B cell (primary cell): ENCODE results near the gene TSFM. TPM values are rescaled to one million over a fixed set of nuclear protein-coding genes. Genes with fewer than 3 reads are reported as not detected.

Experiments used
- ATAC-seq: fragments of 200-7000 bp; cut with Tn5 transposase; one replicate; pipeline ENCODE4 v1.10.0; 2021; ENCODE audit warnings: low read depth, mild to moderate bottlenecking, moderate number of reproducible peaks, moderate library complexity
- CTCF ChIA-PET: fragments of 350-600 bp; sonication (Branson Sonifier 250); formaldehyde crosslinking; loops from one replicate; lab custom pipeline; 2021; ENCODE audit warnings: antibody characterized with exemption, inconsistent platforms; lab: Charles Lee
- POLR2A ChIA-PET: fragments of 350-600 bp; sonication (Branson Sonifier 250); formaldehyde crosslinking; loops from one replicate; lab custom pipeline; 2021; ENCODE audit warnings: antibody characterized with exemption; lab: Charles Lee
- DNase-seq: peaks from one replicate; pipeline ENCODE4 v3.0.0; 2013
- H2AFZ ChIP-seq: 2 replicates; pipeline ENCODE4 v1.6.1; 2012; ENCODE audit warnings: mild to moderate bottlenecking, low read depth, low read length; ENCODE audit not compliant: insufficient read depth, poor library complexity, severe bottlenecking
- H3K27ac ChIP-seq, 2 donors: 1 replicate in 1 of 2; 2 replicates in 1 of 2; pipeline ENCODE4 v1.5.1; 2012 to 2013; ENCODE audit warnings: low read length in 2 of 2, mild to moderate bottlenecking in 2 of 2, moderate library complexity in 1 of 2
- H3K27me3 ChIP-seq, 4 experiments: fragments of 200-600 bp in 1 of 4; sonication (generic) in 1 of 4; replicated peaks in 1 of 4; 1 replicate in 2 of 4; 2 replicates in 2 of 4; pipeline versions ENCODE4 v1.6.1 to v1.7.0; 2013 to 2016; ENCODE audit warnings: low read length in 3 of 4, mild to moderate bottlenecking in 2 of 4, mixed read lengths in 1 of 4, moderate library complexity in 1 of 4; ENCODE audit not compliant: insufficient read depth in 4 of 4, control insufficient read depth in 3 of 4; ENCODE audit errors: control extremely low read depth in 1 of 4
- H3K36me3 ChIP-seq, 2 experiments: replicated peaks in 1 of 2; 1 replicate in 1 of 2; 2 replicates in 1 of 2; pipeline versions ENCODE4 v1.6.1 to v1.7.1; 2013; ENCODE audit warnings: low read length in 1 of 2; ENCODE audit not compliant: insufficient read depth in 2 of 2, control insufficient read depth in 1 of 2; ENCODE audit errors: control extremely low read depth in 1 of 2, extremely low read depth in 1 of 2
- H3K4me1 ChIP-seq, 2 donors: fragments of 200-600 bp in 1 of 2; sonication (generic) in 1 of 2; 1 replicate in 1 of 2; 2 replicates in 1 of 2; pipeline versions ENCODE4 v1.5.1 to v1.6.1; 2013 to 2017; ENCODE audit warnings: low read length in 2 of 2; ENCODE audit not compliant: control insufficient read depth in 2 of 2, insufficient read depth in 2 of 2
- H3K4me2 ChIP-seq: replicated peaks from 2 replicates; pipeline ENCODE3; 2012; ENCODE audit warnings: mild to moderate bottlenecking, low read depth, low read length; ENCODE audit not compliant: poor library complexity, severe bottlenecking
- H3K4me3 ChIP-seq, 5 experiments: fragments of 200-600 bp in 1 of 5; sonication (generic) in 1 of 5; 1 replicate in 3 of 5; 2 replicates in 2 of 5; pipeline versions ENCODE4 v1.5.1 to v1.7.0; 2011 to 2016; ENCODE audit warnings: low read length in 4 of 5, mild to moderate bottlenecking in 4 of 5, low read depth in 2 of 5, control low read depth in 1 of 5, moderate library complexity in 1 of 5; ENCODE audit not compliant: insufficient read depth in 1 of 5; ENCODE audit errors: control extremely low read depth in 1 of 5, extremely low read depth in 1 of 5
- H3K79me2 ChIP-seq: fragments of 200-600 bp; sonication (generic); one replicate; pipeline ENCODE4 v1.6.0; 2016; ENCODE audit warnings: low read length; ENCODE audit not compliant: control insufficient read depth, insufficient read depth
- H3K9ac ChIP-seq: fragments of 200-600 bp; sonication (generic); 2 replicates; pipeline ENCODE4 v1.6.1; 2017; ENCODE audit warnings: mild to moderate bottlenecking, low read length, moderate library complexity
- H3K9me3 ChIP-seq, 3 donors: one replicate each; pipeline versions ENCODE4 v1.6.1 to v1.7.1; 2013; ENCODE audit warnings: low read length in 2 of 3; ENCODE audit not compliant: control insufficient read depth in 2 of 3, insufficient read depth in 1 of 3; ENCODE audit errors: control extremely low read depth in 1 of 3
- H4K20me1 ChIP-seq: 2 replicates; pipeline ENCODE4 v1.6.0; 2012; ENCODE audit warnings: mild to moderate bottlenecking, low read length; ENCODE audit not compliant: insufficient read depth, control insufficient read depth, poor library complexity, severe bottlenecking
- H3K27ac Mint-ChIP-seq: one replicate; pipeline ENCODE4 v1.8.0; 2021; ENCODE audit warnings: mixed read lengths
- H3K27me3 Mint-ChIP-seq: one replicate; pipeline ENCODE4 v1.8.0; 2021; ENCODE audit warnings: mixed read lengths
- H3K4me1 Mint-ChIP-seq: one replicate; pipeline ENCODE4 v1.8.0; 2021; ENCODE audit warnings: mixed read lengths
- H3K4me3 Mint-ChIP-seq: one replicate; pipeline ENCODE4 v1.8.0; 2021; ENCODE audit warnings: mixed read lengths
- H3K9me3 Mint-ChIP-seq: one replicate; pipeline ENCODE4 v1.8.0; 2022; ENCODE audit warnings: mixed read lengths; ENCODE audit not compliant: insufficient read depth
- CTCF ChIP-seq: fragments of 200-600 bp; IDR thresholded peaks from one replicate; pipeline ENCODE4 v1.8.0; 2022; ENCODE audit warnings: antibody characterized with exemption, mild to moderate bottlenecking
- EZH2 ChIP-seq: IDR thresholded peaks from 2 replicates; pipeline ENCODE4 v1.6.1; 2012; ENCODE audit warnings: borderline replicate concordance, low read depth, mild to moderate bottlenecking, moderate library complexity, low read length; ENCODE audit not compliant: insufficient read depth, poor library complexity, severe bottlenecking
- WGBS: methylation state at CpG from one replicate; pipeline ENCODE4 v1.1.5; 2013; ENCODE audit warnings: missing lambda C conversion rate; ENCODE audit not compliant: insufficient coverage; 5-methylcytosine and 5-hydroxymethylcytosine counted together
- intact Hi-C: fragments of 100-400 bp; cut with micrococcal nuclease; formaldehyde crosslinking; loops from one replicate; pipeline ENCODE4 v1.10.0; 2022
- polyA plus RNA-seq: library from polyadenylated mRNA; depleted of rRNA; stranded (reverse); fragments of >200 nt; gene quantifications from 2 replicates; pipeline ENCODE4 v1.2.3, GENCODE V29; 2012
- total RNA-seq, 2 donors: library from RNA; stranded (reverse); fragments of 120-200 nt in 1 of 2; gene quantifications; 1 replicate in 1 of 2; 2 replicates in 1 of 2; pipeline versions ENCODE4 v1.2.3 to v1.2.4, GENCODE V29; 2013 to 2022

TSFM gene
- total and polyA plus RNA-seq, 2 donors (not counting 1 experiment from before 2014, with no cell fraction given) = 5.6 to 20.9 TPM

- no peaks in the 10 kb centered on the region for H3K27me3 ChIP-seq
- H3K9ac ChIP-seq = peak within 1 kb of the TSS; percentile 75
- Mint-ChIP-seq H3K27me3 (no peaks in the 10 kb centered on the region), H3K4me3 (peak within 1 kb of the TSS; percentile 91), H3K9me3 (no peaks in the 10 kb centered on the region), H3K27ac (peak within 1 kb of the TSS; percentile 95), H3K4me1 (peaks cover 55% of the 10 kb centered on the region)
- ChIA-PET POLR2A (no interaction called here), CTCF (interaction anchor here (0.7 to 1.2 kb wide), 4 partner anchors 10 to 995 kb away, joined by 3 to 9 read pairs (median 6); no protein-coding TSS in a partner anchor)
- ATAC-seq (peak; percentile 78), DNase-seq (peak; percentile 100)
- peaks cover 10% of the 10 kb centered on the region for H4K20me1 ChIP-seq
- intact Hi-C loops = loop anchor here (1.0 to 10.0 kb wide), 10 partner anchors 8 to 1635 kb away; partner anchors contain the start of genes DCTN2, DDIT3, EEF1AKMT3 and GLI1
- H3K36me3 ChIP-seq = peaks cover 2 to 37% of the 10 kb centered on the region in 2 experiments
- TF ChIP-seq CTCF = no peak
- TF ChIP-seq EZH2 = no peak
- H2AFZ ChIP-seq = peak within 1 kb of the TSS; percentile 90
- peaks cover 39 to 50% of the 10 kb centered on the region in 2 donors for H3K4me1 ChIP-seq
- H3K27ac ChIP-seq = peak within 1 kb of the TSS; percentile 74 to 98
- H3K4me2 ChIP-seq = peak within 1 kb of the TSS; percentile 85
- peak within 1 kb of the TSS; percentile 51 to 84 (median 78) for H3K4me3 ChIP-seq
- peaks cover 22% of the 10 kb centered on the region for H3K79me2 ChIP-seq
- WGBS = under 1% methylated on average over 47 of the region's 58 CpGs
- H3K9me3 ChIP-seq = no peaks in the 10 kb centered on the region
Observed at GRCh38 chr12:57751788-57752667, 30.6 kb upstream of the TSFM start, which contains the start of gene CDK4. Gene CDK4, minus strand, starts transcription at chr12:57752310. Its CDS starts 593 bp downstream, at chr12:57751717.

- WGBS = 6% methylated on average over 3 of the region's 5 CpGs
Observed at GRCh38 chr12:57752668-57753000, 30.0 kb upstream of the TSFM start.

More at GRCh38 chr12:57752668-57753000, 30.0 kb upstream of the TSFM start:
- H4K20me1 ChIP-seq = peaks cover 16% of the 10 kb centered on the region
- DNase-seq (no peak), ATAC-seq (no peak)
- H2AFZ ChIP-seq = no peak overlapping the region
- intact Hi-C loops = loop anchor here (1.0 to 10.0 kb wide), 10 partner anchors 8 to 1635 kb away; partner anchors contain the start of genes DCTN2, DDIT3, EEF1AKMT3 and GLI1
- POLR2A ChIA-PET = no interaction called here
- peak overlapping the region; percentile 50 for H3K9ac ChIP-seq
- no peaks in the 10 kb centered on the region for H3K27me3 Mint-ChIP-seq
- H3K27ac ChIP-seq = peak overlapping the region; percentile 74 to 98
- peaks cover 24% of the 10 kb centered on the region for H3K79me2 ChIP-seq
- TF ChIP-seq EZH2 (no peak), CTCF (no peak)
- peak overlapping the region in 4 of 5 experiments; percentile 7 to 27 (median 12) for H3K4me3 ChIP-seq
- no peaks in the 10 kb centered on the region for H3K9me3 Mint-ChIP-seq
- no peaks in the 10 kb centered on the region for H3K9me3 ChIP-seq
- H3K4me1 Mint-ChIP-seq = peaks cover 56% of the 10 kb centered on the region
- H3K4me3 Mint-ChIP-seq = peak overlapping the region; percentile 91
- peak overlapping the region; percentile 95 for H3K27ac Mint-ChIP-seq
- H3K4me2 ChIP-seq = peak overlapping the region; percentile 64
- peaks cover 1 to 37% of the 10 kb centered on the region in 2 experiments for H3K36me3 ChIP-seq
- CTCF ChIA-PET = interaction anchor here (0.9 to 1.2 kb wide), 3 partner anchors 11 to 995 kb away, joined by 3 to 9 read pairs (median 3); no protein-coding TSS in a partner anchor
- H3K4me1 ChIP-seq = peaks cover 40 to 55% of the 10 kb centered on the region in 2 donors
- no peaks in the 10 kb centered on the region for H3K27me3 ChIP-seq
